ENCODE measurements around the gene CDKAL1. TPM values are rescaled to one million over a fixed set of nuclear protein-coding genes. Genes with fewer than 3 reads are reported as not detected.

CDKAL1 gene
- total and polyA plus RNA-seq, 2 donors (not counting 3 experiments of a cell fraction or from before 2014, with no cell fraction given): 6.1 to 20.5 TPM

DNA sequence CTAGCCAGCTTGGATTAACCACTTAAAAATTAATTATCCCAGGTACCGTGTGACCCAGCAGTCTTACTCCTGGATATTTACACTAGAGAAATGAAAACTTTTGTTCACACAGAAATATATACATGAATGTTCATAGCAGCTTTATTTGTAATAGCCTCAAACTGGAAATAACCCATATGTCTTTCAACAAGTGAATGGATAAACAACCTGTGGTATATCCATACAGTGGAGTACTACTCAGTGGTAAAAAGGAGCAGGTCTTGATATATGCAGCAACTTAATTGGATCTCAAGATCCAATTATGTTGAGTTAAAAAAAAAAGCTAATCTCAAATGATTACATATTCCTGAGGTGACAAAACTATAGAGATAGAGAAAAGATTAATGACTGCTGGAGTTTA lies 381.4 kb downstream of the CDKAL1 start:
- FAIRE-seq: no peak
- CTCF ChIA-PET: no interaction called here
- Histone ChIP-seq H3K36me3 (ENCODE audit: control insufficient read depth in 2 of 2, extremely low read depth in 1 of 2, insufficient read depth in 2 of 2, low read length in 2 of 2) (no peaks in the 10 kb centered on the region), H3K4me1 (ENCODE audit: control insufficient read depth, extremely low read depth, insufficient read depth, low read length) (peaks cover 6% of the 10 kb centered on the region), H3K79me2 (ENCODE audit: control insufficient read depth, insufficient read depth, low read length) (no peaks in the 10 kb centered on the region), H4K20me1 (replicated peaks; ENCODE audit: control insufficient read depth, extremely low read depth, insufficient read depth, low read length) (no peaks in the 10 kb centered on the region), H3K4me2 (ENCODE audit: insufficient read depth, low read length) (no peak overlapping the region), H3K9ac (replicated peaks; ENCODE audit: extremely low read depth, insufficient read depth, low read length) (no peak overlapping the region), H2AFZ (ENCODE audit: low read depth, low read length) (no peak overlapping the region), H3K9me3 (replicated peaks; ENCODE audit: control insufficient read depth, insufficient read depth, low read length) (no peaks in the 10 kb centered on the region), H3K4me3 (replicated peaks in 1 of 3; ENCODE audit: insufficient read depth in 1 of 3, low read depth in 1 of 3, low read length in 3 of 3) (no peak overlapping the region), H3K27ac (ENCODE audit: insufficient read depth, low read depth, low read length) (no peak overlapping the region), H3K27me3 (ENCODE audit: control insufficient read depth in 2 of 2, insufficient read depth in 2 of 2, low read length in 2 of 2) (no peaks in the 10 kb centered on the region), H3K9me1 (replicated peaks; ENCODE audit: control insufficient read depth, extremely low read depth, insufficient read depth, low read length) (no peaks in the 10 kb centered on the region)
- POLR2A ChIA-PET: no interaction called here
- intact Hi-C loops (cut with micrococcal nuclease): no loop called here
- dilution Hi-C loops (cut with MboI; ENCODE audit: extremely low pct_ligation_motif_present, low sequenced_read_pairs): no loop called here
- TF ChIP-seq POLR2AphosphoS5 (IDR thresholded peaks at IDR 0.05; ENCODE audit: insufficient read depth, low read depth, low read length) (no peak), MYC (IDR thresholded peaks at IDR 0.05; ENCODE audit: low read depth, low read length) (no peak), JUN (IDR thresholded peaks at IDR 0.05; ENCODE audit: borderline replicate concordance, insufficient read depth, insufficient read length, low read depth) (no peak), CTCF (IDR thresholded peaks at IDR 0.05; ENCODE audit: extremely low read depth in 1 of 2, insufficient read depth in 1 of 2, low read depth in 1 of 2, low read length in 2 of 2) (no peak), EZH2 (IDR thresholded peaks at IDR 0.05; ENCODE audit: borderline replicate concordance, low read depth, low read length, severe bottlenecking) (no peak), POLR2A (IDR thresholded peaks at IDR 0.05; ENCODE audit: low read depth, low read length) (no peak), GATA2 (IDR thresholded peaks at IDR 0.05; ENCODE audit: insufficient read depth, insufficient read length, low read depth, low read length) (no peak)
- TF ChIP-seq, protein P1, sequence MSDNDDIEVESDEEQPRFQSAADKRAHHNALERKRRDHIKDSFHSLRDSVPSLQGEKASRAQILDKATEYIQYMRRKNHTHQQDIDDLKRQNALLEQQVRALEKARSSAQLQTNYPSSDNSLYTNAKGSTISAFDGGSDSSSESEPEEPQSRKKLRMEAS (IDR thresholded peaks at IDR 0.05; ENCODE audit: insufficient read depth, insufficient read length): no peak
- BruUV-seq (replicated peaks): no TSS peak
- no peak for DNase-seq (ENCODE audit: low read depth, low spot score)
